ENCODE measurements around the gene MAD1L1. TPM values are rescaled to one million over a fixed set of nuclear protein-coding genes. Genes with fewer than 3 reads are reported as not detected.

MAD1L1 gene
- total and polyA plus RNA-seq, 4 donors: 12.8 to 20.7 (median 16.5) TPM

DNA sequence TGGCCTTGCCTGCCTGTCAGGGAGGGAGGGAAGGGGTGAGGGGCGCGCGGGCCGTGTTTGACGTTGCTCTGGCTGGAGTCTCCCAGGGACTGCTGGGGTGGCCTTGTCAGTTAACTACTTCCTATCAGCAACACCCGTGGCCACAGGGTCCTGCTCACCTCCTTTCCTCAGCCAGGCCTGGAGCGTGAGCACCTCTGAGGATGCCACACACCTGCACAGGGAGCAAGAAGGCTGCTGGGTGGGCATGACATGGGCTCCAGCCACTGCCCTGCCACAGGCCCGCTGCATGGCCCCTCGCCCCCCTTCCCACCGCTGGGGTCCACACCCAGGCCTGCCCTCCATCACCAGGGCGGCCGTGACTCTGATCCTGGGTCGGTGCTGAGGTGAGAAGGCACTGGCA, 350.3 kb downstream of the MAD1L1 start:
- no peak for DNase-seq (ENCODE audit: low spot score)
- no peak overlapping the region for H3K4me3 ChIP-seq (ENCODE audit: low read depth in 1 of 3, low read length in 3 of 3)
- no peak overlapping the region for H3K9ac ChIP-seq (ENCODE audit: low read depth in 1 of 2, low read length in 2 of 2)
- H3K4me1 ChIP-seq (ENCODE audit: control insufficient read depth in 4 of 4, insufficient read depth in 4 of 4, low read length in 3 of 4): peaks cover 0 to 10% (median 3%) of the 10 kb centered on the region in 4 donors
- 87% methylated on average over 13 of the region's 13 CpGs for WGBS
- H3K27ac ChIP-seq (ENCODE audit: low read depth in 1 of 2, low read length in 2 of 2): no peak overlapping the region
- TF ChIP-seq FOXA1 (IDR thresholded peaks at IDR 0.05) (no peak), TAF1 (conservative IDR thresholded peaks at IDR 0.05) (no peak), SP1 (IDR thresholded peaks at IDR 0.05) (no peak), HNF4G (IDR thresholded peaks at IDR 0.05) (no peak), YY1 (IDR thresholded peaks at IDR 0.05) (no peak), RAD21 (IDR thresholded peaks at IDR 0.05) (no peak), EGR1 (IDR thresholded peaks at IDR 0.05; ENCODE audit: low read depth in 2 of 2) (no peak), JUND (IDR thresholded peaks at IDR 0.05) (no peak), NR2F2 (IDR thresholded peaks at IDR 0.05) (no peak), HNF4A (conservative IDR thresholded peaks at IDR 0.05) (no peak), RXRA (IDR thresholded peaks at IDR 0.05) (no peak)
- TF ChIP-seq, protein P1, sequence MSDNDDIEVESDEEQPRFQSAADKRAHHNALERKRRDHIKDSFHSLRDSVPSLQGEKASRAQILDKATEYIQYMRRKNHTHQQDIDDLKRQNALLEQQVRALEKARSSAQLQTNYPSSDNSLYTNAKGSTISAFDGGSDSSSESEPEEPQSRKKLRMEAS (IDR thresholded peaks at IDR 0.05): no peak
- TF ChIP-seq, protein P2, sequence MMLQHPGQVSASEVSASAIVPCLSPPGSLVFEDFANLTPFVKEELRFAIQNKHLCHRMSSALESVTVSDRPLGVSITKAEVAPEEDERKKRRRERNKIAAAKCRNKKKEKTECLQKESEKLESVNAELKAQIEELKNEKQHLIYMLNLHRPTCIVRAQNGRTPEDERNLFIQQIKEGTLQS (IDR thresholded peaks at IDR 0.05): no peak
- TF ChIP-seq, protein P3, sequence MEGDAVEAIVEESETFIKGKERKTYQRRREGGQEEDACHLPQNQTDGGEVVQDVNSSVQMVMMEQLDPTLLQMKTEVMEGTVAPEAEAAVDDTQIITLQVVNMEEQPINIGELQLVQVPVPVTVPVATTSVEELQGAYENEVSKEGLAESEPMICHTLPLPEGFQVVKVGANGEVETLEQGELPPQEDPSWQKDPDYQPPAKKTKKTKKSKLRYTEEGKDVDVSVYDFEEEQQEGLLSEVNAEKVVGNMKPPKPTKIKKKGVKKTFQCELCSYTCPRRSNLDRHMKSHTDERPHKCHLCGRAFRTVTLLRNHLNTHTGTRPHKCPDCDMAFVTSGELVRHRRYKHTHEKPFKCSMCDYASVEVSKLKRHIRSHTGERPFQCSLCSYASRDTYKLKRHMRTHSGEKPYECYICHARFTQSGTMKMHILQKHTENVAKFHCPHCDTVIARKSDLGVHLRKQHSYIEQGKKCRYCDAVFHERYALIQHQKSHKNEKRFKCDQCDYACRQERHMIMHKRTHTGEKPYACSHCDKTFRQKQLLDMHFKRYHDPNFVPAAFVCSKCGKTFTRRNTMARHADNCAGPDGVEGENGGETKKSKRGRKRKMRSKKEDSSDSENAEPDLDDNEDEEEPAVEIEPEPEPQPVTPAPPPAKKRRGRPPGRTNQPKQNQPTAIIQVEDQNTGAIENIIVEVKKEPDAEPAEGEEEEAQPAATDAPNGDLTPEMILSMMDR (IDR thresholded peaks at IDR 0.05; ENCODE audit: low read depth, low read length, missing input control): no peak
- TF ChIP-seq, protein P4, sequence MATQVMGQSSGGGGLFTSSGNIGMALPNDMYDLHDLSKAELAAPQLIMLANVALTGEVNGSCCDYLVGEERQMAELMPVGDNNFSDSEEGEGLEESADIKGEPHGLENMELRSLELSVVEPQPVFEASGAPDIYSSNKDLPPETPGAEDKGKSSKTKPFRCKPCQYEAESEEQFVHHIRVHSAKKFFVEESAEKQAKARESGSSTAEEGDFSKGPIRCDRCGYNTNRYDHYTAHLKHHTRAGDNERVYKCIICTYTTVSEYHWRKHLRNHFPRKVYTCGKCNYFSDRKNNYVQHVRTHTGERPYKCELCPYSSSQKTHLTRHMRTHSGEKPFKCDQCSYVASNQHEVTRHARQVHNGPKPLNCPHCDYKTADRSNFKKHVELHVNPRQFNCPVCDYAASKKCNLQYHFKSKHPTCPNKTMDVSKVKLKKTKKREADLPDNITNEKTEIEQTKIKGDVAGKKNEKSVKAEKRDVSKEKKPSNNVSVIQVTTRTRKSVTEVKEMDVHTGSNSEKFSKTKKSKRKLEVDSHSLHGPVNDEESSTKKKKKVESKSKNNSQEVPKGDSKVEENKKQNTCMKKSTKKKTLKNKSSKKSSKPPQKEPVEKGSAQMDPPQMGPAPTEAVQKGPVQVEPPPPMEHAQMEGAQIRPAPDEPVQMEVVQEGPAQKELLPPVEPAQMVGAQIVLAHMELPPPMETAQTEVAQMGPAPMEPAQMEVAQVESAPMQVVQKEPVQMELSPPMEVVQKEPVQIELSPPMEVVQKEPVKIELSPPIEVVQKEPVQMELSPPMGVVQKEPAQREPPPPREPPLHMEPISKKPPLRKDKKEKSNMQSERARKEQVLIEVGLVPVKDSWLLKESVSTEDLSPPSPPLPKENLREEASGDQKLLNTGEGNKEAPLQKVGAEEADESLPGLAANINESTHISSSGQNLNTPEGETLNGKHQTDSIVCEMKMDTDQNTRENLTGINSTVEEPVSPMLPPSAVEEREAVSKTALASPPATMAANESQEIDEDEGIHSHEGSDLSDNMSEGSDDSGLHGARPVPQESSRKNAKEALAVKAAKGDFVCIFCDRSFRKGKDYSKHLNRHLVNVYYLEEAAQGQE (IDR thresholded peaks at IDR 0.05): no peak
- TF ChIP-seq, protein P5, sequence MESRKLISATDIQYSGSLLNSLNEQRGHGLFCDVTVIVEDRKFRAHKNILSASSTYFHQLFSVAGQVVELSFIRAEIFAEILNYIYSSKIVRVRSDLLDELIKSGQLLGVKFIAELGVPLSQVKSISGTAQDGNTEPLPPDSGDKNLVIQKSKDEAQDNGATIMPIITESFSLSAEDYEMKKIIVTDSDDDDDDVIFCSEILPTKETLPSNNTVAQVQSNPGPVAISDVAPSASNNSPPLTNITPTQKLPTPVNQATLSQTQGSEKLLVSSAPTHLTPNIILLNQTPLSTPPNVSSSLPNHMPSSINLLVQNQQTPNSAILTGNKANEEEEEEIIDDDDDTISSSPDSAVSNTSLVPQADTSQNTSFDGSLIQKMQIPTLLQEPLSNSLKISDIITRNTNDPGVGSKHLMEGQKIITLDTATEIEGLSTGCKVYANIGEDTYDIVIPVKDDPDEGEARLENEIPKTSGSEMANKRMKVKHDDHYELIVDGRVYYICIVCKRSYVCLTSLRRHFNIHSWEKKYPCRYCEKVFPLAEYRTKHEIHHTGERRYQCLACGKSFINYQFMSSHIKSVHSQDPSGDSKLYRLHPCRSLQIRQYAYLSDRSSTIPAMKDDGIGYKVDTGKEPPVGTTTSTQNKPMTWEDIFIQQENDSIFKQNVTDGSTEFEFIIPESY (IDR thresholded peaks at IDR 0.05): no peak
- H3K36me3 ChIP-seq (ENCODE audit: control insufficient read depth in 4 of 4, insufficient read depth in 3 of 4, low read depth in 1 of 4, low read length in 3 of 4): peaks cover 0 to 4% (median under 1%) of the 10 kb centered on the region in 4 donors
- no peaks in the 10 kb centered on the region for H3K9me3 ChIP-seq (ENCODE audit: control insufficient read depth in 4 of 4, low read length in 3 of 4)
- H3K27me3 ChIP-seq (ENCODE audit: control insufficient read depth in 4 of 4, insufficient read depth in 4 of 4, low read length in 3 of 4): no peaks in the 10 kb centered on the region

DNA sequence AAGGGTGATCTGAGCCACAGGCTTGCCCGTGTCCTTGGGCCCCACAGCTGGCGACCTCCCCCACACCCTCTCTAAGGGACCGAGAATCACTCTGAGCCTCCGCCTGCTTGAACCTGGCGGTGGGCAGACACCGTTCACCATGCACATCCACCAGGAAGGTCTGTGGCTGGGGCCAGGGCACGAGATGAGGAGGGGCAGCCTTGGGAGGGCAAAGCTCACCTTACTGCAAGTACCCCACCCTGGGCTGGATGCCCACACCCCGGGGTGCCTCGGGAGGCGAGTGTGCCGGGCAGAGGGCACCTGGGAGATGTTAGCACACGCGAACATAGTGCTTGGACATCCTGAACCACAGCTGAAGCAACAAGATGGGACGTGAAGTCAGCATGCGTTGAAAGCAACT, 350.8 kb downstream of the MAD1L1 start:
- Histone ChIP-seq H3K9me3 (ENCODE audit: control insufficient read depth in 4 of 4, low read length in 3 of 4) (no peaks in the 10 kb centered on the region), H3K9ac (ENCODE audit: low read depth in 1 of 2, low read length in 2 of 2) (no peak overlapping the region), H3K36me3 (ENCODE audit: control insufficient read depth in 4 of 4, insufficient read depth in 3 of 4, low read depth in 1 of 4, low read length in 3 of 4) (peaks cover 0 to 2% (median 0%) of the 10 kb centered on the region in 4 donors), H3K27me3 (ENCODE audit: control insufficient read depth in 4 of 4, insufficient read depth in 4 of 4, low read length in 3 of 4) (no peaks in the 10 kb centered on the region), H3K4me3 (ENCODE audit: low read depth in 1 of 3, low read length in 3 of 3) (no peak overlapping the region), H3K4me1 (ENCODE audit: control insufficient read depth in 4 of 4, insufficient read depth in 4 of 4, low read length in 3 of 4) (peaks cover 0 to 5% (median 2%) of the 10 kb centered on the region in 4 donors), H3K27ac (ENCODE audit: low read depth in 1 of 2, low read length in 2 of 2) (no peak overlapping the region)
- DNase-seq (ENCODE audit: low spot score): no peak
- 92% methylated on average over 15 of the region's 15 CpGs for WGBS
- TF ChIP-seq RAD21 (IDR thresholded peaks at IDR 0.05) (no peak), JUND (IDR thresholded peaks at IDR 0.05) (no peak), HNF4G (IDR thresholded peaks at IDR 0.05) (no peak), FOXA1 (IDR thresholded peaks at IDR 0.05) (no peak), HNF4A (conservative IDR thresholded peaks at IDR 0.05) (no peak), SP1 (IDR thresholded peaks at IDR 0.05) (no peak), FOXA2 (IDR thresholded peaks at IDR 0.05) (no peak), GABPA (IDR thresholded peaks at IDR 0.05 in 1 of 2, conservative IDR thresholded peaks at IDR 0.05 in 1 of 2) (no peak), TAF1 (conservative IDR thresholded peaks at IDR 0.05) (no peak), YY1 (IDR thresholded peaks at IDR 0.05) (no peak), NR2F2 (IDR thresholded peaks at IDR 0.05) (no peak), EGR1 (IDR thresholded peaks at IDR 0.05; ENCODE audit: low read depth in 2 of 2) (no peak)
- TF ChIP-seq, protein P5 (IDR thresholded peaks at IDR 0.05): no peak
- TF ChIP-seq, protein P3 (IDR thresholded peaks at IDR 0.05; ENCODE audit: low read depth, low read length, missing input control): no peak
- TF ChIP-seq, protein P1 (IDR thresholded peaks at IDR 0.05): no peak
- TF ChIP-seq, protein P2 (IDR thresholded peaks at IDR 0.05): no peak
